ENCODE data around the gene WDR45.

Gene WDR45

GRCh38 chrX:49039598-49040375 lies 39.9 kb downstream of the WDR45 start:
- DNase-seq (ENCODE audit: low read depth) = peak; percentile 60
- peak; percentile 5 for TF ChIP-seq CTCF (conservative IDR thresholded peaks at IDR 0.05; ENCODE audit: low read depth, low read length)
- H3K4me3 ChIP-seq (ENCODE audit: low read length) = peak overlapping the region; percentile 21

DNA sequence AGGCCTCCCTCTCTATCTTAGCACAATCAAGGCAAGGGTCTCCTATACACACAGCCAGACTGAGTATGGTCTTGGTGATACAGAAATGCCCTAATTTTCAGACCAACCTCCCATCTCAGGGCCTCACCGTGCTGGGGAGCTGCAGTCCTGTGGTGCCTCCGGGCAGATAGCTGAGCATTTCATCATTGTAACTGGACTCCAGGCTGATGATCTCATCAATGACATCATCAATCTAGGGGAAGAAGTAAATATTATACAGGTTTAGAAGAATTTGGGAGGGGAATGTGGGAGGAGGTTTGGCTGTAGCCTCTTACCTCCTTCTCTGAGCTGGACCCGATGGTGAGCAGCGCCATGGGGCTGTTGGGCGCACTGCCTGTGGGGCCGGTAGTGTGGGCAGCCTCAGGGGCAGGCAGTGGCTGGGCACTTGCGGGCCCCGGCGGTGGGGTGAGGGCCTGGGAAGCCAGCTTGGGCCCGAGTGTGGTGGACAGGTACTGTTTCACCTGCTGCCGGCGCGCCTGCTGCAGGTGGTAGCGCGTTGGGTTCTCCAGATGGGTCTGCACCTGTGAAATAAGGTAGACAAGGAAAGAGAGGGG lies 41.7 kb downstream of the WDR45 start:
- no peak for TF ChIP-seq CTCF (conservative IDR thresholded peaks at IDR 0.05; ENCODE audit: low read depth, low read length)
- DNase-seq (ENCODE audit: low read depth) = no peak
- H3K4me3 ChIP-seq (ENCODE audit: low read length) = no peak overlapping the region

GRCh38 chrX:49030283-49030682 lies 49.4 kb downstream of the WDR45 start:
- no peak overlapping the region for H3K4me3 ChIP-seq (ENCODE audit: low read length)
- DNase-seq (ENCODE audit: low read depth) = no peak
- TF ChIP-seq CTCF (conservative IDR thresholded peaks at IDR 0.05; ENCODE audit: low read depth, low read length) = no peak

DNA sequence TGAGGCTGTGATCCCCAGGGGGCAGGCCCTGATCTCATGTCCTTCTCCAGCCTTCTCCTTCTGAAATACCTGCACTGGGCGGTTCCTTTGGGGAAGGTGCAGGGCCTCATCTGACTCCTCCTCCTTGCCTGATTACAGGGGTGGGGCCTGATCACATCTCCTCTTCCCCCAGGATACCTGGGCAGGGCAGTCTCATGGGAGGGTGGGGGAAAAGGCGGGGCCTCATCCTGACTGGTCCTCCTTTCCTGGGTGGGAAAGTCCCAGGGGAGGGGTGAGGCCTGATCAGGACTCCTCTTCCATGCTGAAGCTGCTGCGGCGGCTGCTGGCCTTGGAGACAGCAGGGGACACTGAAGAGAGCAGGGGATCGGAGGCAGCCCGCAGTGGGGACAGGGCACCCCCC lies 49.8 kb downstream of the WDR45 start:
- no peak for DNase-seq (ENCODE audit: low read depth)
- no peak overlapping the region for H3K4me3 ChIP-seq (ENCODE audit: low read length)

More for the DNA sequence above, 49.8 kb downstream of the WDR45 start:
- no peak for TF ChIP-seq CTCF (conservative IDR thresholded peaks at IDR 0.05; ENCODE audit: low read depth, low read length)

All from retinal pigment epithelial cell (primary cell).